Measurements from ENCODE around the gene LYPD8.
A peak's percentile ranks its signal among the peaks of the same experiment; 100 is the strongest.

Gene LYPD8

DNA sequence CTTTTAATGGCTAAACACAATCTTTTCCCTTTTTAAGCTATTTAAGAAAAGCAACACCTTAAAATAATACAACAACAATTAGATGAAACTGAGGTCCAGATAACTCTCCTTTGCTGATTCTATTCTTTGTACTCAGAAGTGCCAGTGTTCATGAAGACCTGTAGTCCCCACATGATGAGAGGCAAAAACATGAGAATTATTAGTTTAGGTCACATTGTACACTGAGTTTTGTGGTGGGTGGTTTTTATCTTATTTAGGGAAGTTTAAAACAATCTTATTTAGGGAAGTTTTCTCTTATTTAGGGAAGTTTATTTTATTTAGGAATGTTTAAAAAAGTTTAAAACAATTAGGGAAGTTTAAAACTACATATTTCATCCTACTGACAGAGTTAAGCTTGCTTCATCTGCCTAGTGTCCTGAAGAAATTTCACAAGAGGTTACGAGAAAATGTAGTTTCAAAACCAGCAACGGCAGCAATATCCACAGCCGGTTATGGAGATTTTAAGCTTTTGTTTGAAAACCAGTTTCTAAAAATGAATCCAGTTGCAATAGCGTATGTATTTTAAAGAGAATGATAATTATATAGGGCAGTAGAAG lies 45.2 kb downstream of the LYPD8 start:
- Histone ChIP-seq H3K27ac (ENCODE audit: low read depth, low read length) (no peak overlapping the region), H3K4me1 (ENCODE audit: control insufficient read depth, low read length) (no peaks in the 10 kb centered on the region), H3F3A (ENCODE audit: control insufficient read depth, insufficient read depth) (no peaks in the 10 kb centered on the region), H3K4me3 (ENCODE audit: low read length) (no peak overlapping the region), H4K20me1 (ENCODE audit: control insufficient read depth, insufficient read depth, low read depth, low read length) (no peaks in the 10 kb centered on the region), H3K79me2 (ENCODE audit: control insufficient read depth, low read length) (no peaks in the 10 kb centered on the region), H3K27me3 (ENCODE audit: control insufficient read depth, low read length) (no peaks in the 10 kb centered on the region), H3K9me3 (ENCODE audit: control insufficient read depth, insufficient read depth, low read length) (peaks cover 7% of the 10 kb centered on the region; the same call in 1 of the 2 replicates), H3K36me3 (ENCODE audit: control insufficient read depth, low read length) (no peaks in the 10 kb centered on the region), H3K9me2 (replicated peaks; ENCODE audit: control insufficient read depth, low read length) (no peaks in the 10 kb centered on the region), H3K4me2 (ENCODE audit: low read length) (no peak overlapping the region)
- no peak for TF ChIP-seq EZH2phosphoT487 (IDR thresholded peaks at IDR 0.05; ENCODE audit: borderline replicate concordance, low read length)
- TF ChIP-seq, protein P1, sequence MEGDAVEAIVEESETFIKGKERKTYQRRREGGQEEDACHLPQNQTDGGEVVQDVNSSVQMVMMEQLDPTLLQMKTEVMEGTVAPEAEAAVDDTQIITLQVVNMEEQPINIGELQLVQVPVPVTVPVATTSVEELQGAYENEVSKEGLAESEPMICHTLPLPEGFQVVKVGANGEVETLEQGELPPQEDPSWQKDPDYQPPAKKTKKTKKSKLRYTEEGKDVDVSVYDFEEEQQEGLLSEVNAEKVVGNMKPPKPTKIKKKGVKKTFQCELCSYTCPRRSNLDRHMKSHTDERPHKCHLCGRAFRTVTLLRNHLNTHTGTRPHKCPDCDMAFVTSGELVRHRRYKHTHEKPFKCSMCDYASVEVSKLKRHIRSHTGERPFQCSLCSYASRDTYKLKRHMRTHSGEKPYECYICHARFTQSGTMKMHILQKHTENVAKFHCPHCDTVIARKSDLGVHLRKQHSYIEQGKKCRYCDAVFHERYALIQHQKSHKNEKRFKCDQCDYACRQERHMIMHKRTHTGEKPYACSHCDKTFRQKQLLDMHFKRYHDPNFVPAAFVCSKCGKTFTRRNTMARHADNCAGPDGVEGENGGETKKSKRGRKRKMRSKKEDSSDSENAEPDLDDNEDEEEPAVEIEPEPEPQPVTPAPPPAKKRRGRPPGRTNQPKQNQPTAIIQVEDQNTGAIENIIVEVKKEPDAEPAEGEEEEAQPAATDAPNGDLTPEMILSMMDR (IDR thresholded peaks at IDR 0.05; ENCODE audit: low read depth, low read length, poor library complexity, severe bottlenecking), result no peak

DNA sequence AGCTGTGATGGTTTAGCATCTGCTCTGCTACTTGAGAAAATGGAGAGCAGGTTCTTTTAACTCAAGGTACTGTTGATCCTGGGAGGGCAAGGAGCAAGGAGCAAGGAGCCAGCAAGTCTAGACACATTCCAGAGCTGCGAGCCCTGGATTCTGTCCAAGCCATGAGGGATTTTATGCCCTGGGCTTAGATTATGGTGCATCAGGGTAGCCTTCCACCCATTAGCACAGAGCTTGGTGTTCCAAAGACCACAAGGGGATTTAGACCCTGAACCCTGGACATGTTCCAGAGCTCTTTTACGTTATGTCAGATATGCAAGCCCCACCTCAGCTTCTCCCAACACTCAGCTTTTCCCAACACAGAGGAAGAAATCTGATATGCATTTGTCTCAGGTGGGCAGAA lies 51.0 kb downstream of the LYPD8 start:
- no peak overlapping the region for H3K4me3 ChIP-seq (ENCODE audit: low read length)
- TF ChIP-seq, protein P1 (IDR thresholded peaks at IDR 0.05; ENCODE audit: low read depth, low read length, poor library complexity, severe bottlenecking), result no peak
- TF ChIP-seq EZH2phosphoT487 (IDR thresholded peaks at IDR 0.05; ENCODE audit: borderline replicate concordance, low read length), result no peak

DNA sequence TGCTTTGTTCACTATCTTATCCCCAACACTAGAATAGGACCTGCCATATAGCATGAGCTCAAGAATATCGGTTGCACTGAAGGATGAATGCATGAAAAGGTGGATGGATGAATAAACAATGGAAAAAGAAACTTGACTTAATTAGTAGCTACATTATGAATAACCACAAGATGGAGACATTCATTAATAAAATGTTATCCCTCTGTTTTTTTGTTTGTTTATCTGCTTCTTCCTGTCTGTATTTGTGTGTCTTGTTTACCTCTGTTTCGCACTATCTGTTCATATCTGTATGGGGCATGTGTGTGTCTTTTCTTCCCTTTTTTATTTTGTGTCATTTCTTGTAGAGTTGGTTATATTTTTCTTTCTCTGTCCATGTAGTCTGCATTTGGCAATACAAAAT lies 51.9 kb downstream of the LYPD8 start:
- Histone ChIP-seq H3K27me3 (ENCODE audit: control insufficient read depth, low read length) (peaks cover 6% of the 10 kb centered on the region; the same call in 1 of the 2 replicates), H3K4me3 (ENCODE audit: low read length) (no peak overlapping the region), H4K20me1 (ENCODE audit: control insufficient read depth, insufficient read depth, low read depth, low read length) (no peaks in the 10 kb centered on the region), H3K36me3 (ENCODE audit: control insufficient read depth, low read length) (no peaks in the 10 kb centered on the region), H3K9me3 (ENCODE audit: control insufficient read depth, insufficient read depth, low read length) (no peaks in the 10 kb centered on the region), H3K9me2 (replicated peaks; ENCODE audit: control insufficient read depth, low read length) (no peaks in the 10 kb centered on the region), H3K4me2 (ENCODE audit: low read length) (no peak overlapping the region), H3K4me1 (ENCODE audit: control insufficient read depth, low read length) (no peaks in the 10 kb centered on the region), H3K79me2 (ENCODE audit: control insufficient read depth, low read length) (no peaks in the 10 kb centered on the region), H3F3A (ENCODE audit: control insufficient read depth, insufficient read depth) (no peaks in the 10 kb centered on the region), H3K27ac (ENCODE audit: low read depth, low read length) (no peak overlapping the region)
- TF ChIP-seq EZH2phosphoT487 (IDR thresholded peaks at IDR 0.05; ENCODE audit: borderline replicate concordance, low read length), result no peak
- TF ChIP-seq, protein P1 (IDR thresholded peaks at IDR 0.05; ENCODE audit: low read depth, low read length, poor library complexity, severe bottlenecking), result peak; percentile 29

More for the DNA sequence above, 51.0 kb downstream of the LYPD8 start:
- Histone ChIP-seq H3K79me2 (ENCODE audit: control insufficient read depth, low read length) (no peaks in the 10 kb centered on the region), H3K9me2 (replicated peaks; ENCODE audit: control insufficient read depth, low read length) (no peaks in the 10 kb centered on the region), H3K27me3 (ENCODE audit: control insufficient read depth, low read length) (peaks cover 6% of the 10 kb centered on the region; the same call in 1 of the 2 replicates), H3K27ac (ENCODE audit: low read depth, low read length) (no peak overlapping the region), H3K4me1 (ENCODE audit: control insufficient read depth, low read length) (no peaks in the 10 kb centered on the region), H3F3A (ENCODE audit: control insufficient read depth, insufficient read depth) (no peaks in the 10 kb centered on the region), H3K9me3 (ENCODE audit: control insufficient read depth, insufficient read depth, low read length) (no peaks in the 10 kb centered on the region), H3K36me3 (ENCODE audit: control insufficient read depth, low read length) (no peaks in the 10 kb centered on the region), H3K4me2 (ENCODE audit: low read length) (no peak overlapping the region), H4K20me1 (ENCODE audit: control insufficient read depth, insufficient read depth, low read depth, low read length) (no peaks in the 10 kb centered on the region)

Measured in DOHH2 (cell line).